Activated CD4-positive, alpha-beta memory T cell treated with anti-CD3 and anti-CD28 coated beads for 36 hours (primary cell): Measurements from ENCODE around the gene TCF4. TPM values are rescaled to one million over a fixed set of nuclear protein-coding genes. Genes with fewer than 3 reads are reported as not detected.

Experiments
- CTCF ChIA-PET: fragments of 350-600 bp; sonication (Branson Sonifier 250); formaldehyde crosslinking; loops from one replicate; lab custom pipeline; 2021; ENCODE audit warnings: antibody characterized with exemption, inconsistent platforms; lab: Charles Lee
- POLR2A ChIA-PET: fragments of 350-600 bp; sonication (Branson Sonifier 250); formaldehyde crosslinking; loops from one replicate; lab custom pipeline; 2021; ENCODE audit warnings: antibody characterized with exemption; lab: Charles Lee
- DNase-seq: peaks from one replicate; pipeline ENCODE4 v3.0.0-alpha.2; 2020
- H3K27ac Mint-ChIP-seq: one replicate; pipeline ENCODE4 v1.8.0; 2021; ENCODE audit warnings: mixed read lengths
- H3K27me3 Mint-ChIP-seq: one replicate; pipeline ENCODE4 v1.8.0; 2021; ENCODE audit warnings: mixed read lengths
- H3K36me3 Mint-ChIP-seq: one replicate; pipeline ENCODE4 v1.8.0; 2021; ENCODE audit warnings: mixed read lengths
- H3K4me1 Mint-ChIP-seq: one replicate; pipeline ENCODE4 v1.8.0; 2021; ENCODE audit warnings: low read depth, mixed read lengths
- H3K4me3 Mint-ChIP-seq: one replicate; pipeline ENCODE4 v1.8.0; 2021; ENCODE audit warnings: mild to moderate bottlenecking, mixed read lengths
- H3K9me3 Mint-ChIP-seq: one replicate; pipeline ENCODE4 v1.8.0; 2021; ENCODE audit warnings: mixed read lengths
- intact Hi-C: fragments of 100-400 bp; cut with micrococcal nuclease; formaldehyde crosslinking; loops from one replicate; pipeline ENCODE4 v1.15.1; 2023
- total RNA-seq, 2 experiments: library from RNA; stranded (reverse); gene quantifications; one replicate each; pipeline ENCODE4 v1.2.3, GENCODE V29; 2021

The TCF4 gene
- total RNA-seq, 2 experiments from 2014 or later: not detected

GRCh38 chr18:55286257-55286825 is 301.7 kb downstream of the TCF4 start:
- CTCF ChIA-PET: interaction anchor here (0.5 kb wide), 1 partner anchor 51 kb away, joined by 3 read pairs; no protein-coding TSS in a partner anchor
- H3K9me3 Mint-ChIP-seq: no peaks in the 10 kb centered on the region
- H3K4me1 Mint-ChIP-seq: no peaks in the 10 kb centered on the region
- H3K27me3 Mint-ChIP-seq: no peaks in the 10 kb centered on the region
- no peak for DNase-seq
- intact Hi-C loops: no loop called here
- H3K36me3 Mint-ChIP-seq: no peaks in the 10 kb centered on the region
- no peak overlapping the region for H3K4me3 Mint-ChIP-seq
- POLR2A ChIA-PET: no interaction called here
- no peak overlapping the region for H3K27ac Mint-ChIP-seq

- intact Hi-C loops: no loop called here
- no peak overlapping the region for H3K27ac Mint-ChIP-seq
- ChIA-PET POLR2A (no interaction called here), CTCF (no interaction called here)
- DNase-seq: no peak
- H3K9me3 Mint-ChIP-seq: no peaks in the 10 kb centered on the region
- H3K4me1 Mint-ChIP-seq: no peaks in the 10 kb centered on the region
- no peaks in the 10 kb centered on the region for H3K27me3 Mint-ChIP-seq
- H3K36me3 Mint-ChIP-seq: no peaks in the 10 kb centered on the region
- no peak overlapping the region for H3K4me3 Mint-ChIP-seq
These were observed 303.4 kb downstream of the TCF4 start for GRCh38 chr18:55284614-55285013.

DNA sequence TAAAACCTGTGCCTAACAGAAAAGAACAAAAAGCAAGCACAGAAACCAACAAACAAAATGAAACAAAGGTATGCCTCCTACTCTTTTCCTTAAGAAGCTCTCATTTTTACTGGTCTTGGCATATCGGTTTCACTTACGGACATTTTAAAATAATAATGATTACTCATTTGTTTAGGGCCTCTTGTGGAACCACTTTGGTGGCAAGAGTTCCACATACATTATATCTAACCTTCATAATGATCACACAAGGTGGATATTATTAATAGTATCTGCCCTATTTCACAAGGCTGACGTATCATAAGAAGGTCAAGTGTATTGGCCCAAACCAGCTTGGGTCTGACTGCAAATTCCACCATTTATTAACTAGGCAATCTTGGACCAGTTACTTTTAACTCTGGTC is 304.7 kb downstream of the TCF4 start:
- no peak overlapping the region for H3K27ac Mint-ChIP-seq
- ChIA-PET CTCF (interaction anchor here (1.8 kb wide), 1 partner anchor 49 kb away, joined by 4 read pairs; no protein-coding TSS in a partner anchor), POLR2A (no interaction called here)
- no peaks in the 10 kb centered on the region for H3K36me3 Mint-ChIP-seq
- H3K4me1 Mint-ChIP-seq: no peaks in the 10 kb centered on the region
- no peak overlapping the region for H3K4me3 Mint-ChIP-seq
- no peaks in the 10 kb centered on the region for H3K9me3 Mint-ChIP-seq
- no peaks in the 10 kb centered on the region for H3K27me3 Mint-ChIP-seq
- no peak for DNase-seq
- intact Hi-C loops: no loop called here

GRCh38 chr18:55280503-55280902 is 307.5 kb downstream of the TCF4 start:
- no peaks in the 10 kb centered on the region for H3K27me3 Mint-ChIP-seq
- H3K4me1 Mint-ChIP-seq: no peaks in the 10 kb centered on the region
- H3K36me3 Mint-ChIP-seq: no peaks in the 10 kb centered on the region

DNA sequence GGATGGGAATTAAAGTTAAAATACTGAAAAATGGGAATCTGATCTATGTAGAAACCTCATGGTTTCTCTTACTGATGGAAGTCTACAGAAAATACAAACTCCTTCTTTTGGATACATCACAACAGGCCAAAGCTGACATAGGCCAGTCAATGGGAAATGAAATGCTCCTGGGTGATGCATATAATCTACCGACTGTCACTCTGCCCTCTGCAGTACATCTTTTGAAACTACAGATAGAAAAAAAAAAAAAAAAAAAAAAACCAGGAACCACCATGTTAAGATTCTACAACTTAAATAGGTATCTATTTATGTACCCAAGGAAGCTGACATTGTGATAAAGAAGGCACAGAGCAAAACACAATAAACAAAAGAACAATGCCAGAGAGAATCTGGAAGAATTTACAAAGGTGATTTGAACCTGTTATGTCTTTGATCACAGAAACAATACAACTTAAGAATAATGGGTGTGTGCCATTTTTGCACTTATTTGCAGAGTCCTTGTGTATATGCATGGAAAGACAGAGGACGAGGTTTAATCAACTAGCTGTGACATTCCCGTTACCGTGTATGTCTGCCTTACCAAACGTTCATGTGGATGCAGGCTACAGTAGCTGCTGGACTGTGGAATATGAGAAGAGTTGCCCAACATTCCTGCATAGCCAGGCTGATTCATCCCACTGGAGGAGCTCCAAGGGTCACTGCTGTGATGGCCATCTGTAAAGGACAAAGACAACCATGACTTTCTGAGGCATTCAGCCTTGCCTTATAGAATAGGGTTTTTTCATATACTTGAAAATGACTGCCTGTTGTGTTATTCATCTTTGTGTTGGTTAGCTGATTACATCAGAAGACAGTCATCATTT is 312.7 kb downstream of the TCF4 start:
- no peak overlapping the region for H3K4me3 Mint-ChIP-seq
- H3K36me3 Mint-ChIP-seq: no peaks in the 10 kb centered on the region
- no peaks in the 10 kb centered on the region for H3K4me1 Mint-ChIP-seq
- POLR2A ChIA-PET: no interaction called here
- no peak overlapping the region for H3K27ac Mint-ChIP-seq
- CTCF ChIA-PET: interaction anchor here (2.6 kb wide), 1 partner anchor 41 kb away, joined by 12 read pairs; no protein-coding TSS in a partner anchor
- intact Hi-C loops: loop anchor here (1.0 kb wide), 1 partner anchor 41 kb away; no protein-coding TSS in a partner anchor
- no peaks in the 10 kb centered on the region for H3K27me3 Mint-ChIP-seq
- DNase-seq: no peak
- H3K9me3 Mint-ChIP-seq: no peaks in the 10 kb centered on the region

More at GRCh38 chr18:55280503-55280902, 307.5 kb downstream of the TCF4 start:
- ChIA-PET CTCF (no interaction called here), POLR2A (no interaction called here)
- Mint-ChIP-seq H3K9me3 (no peaks in the 10 kb centered on the region), H3K4me3 (no peak overlapping the region), H3K27ac (no peak overlapping the region)
- no peak for DNase-seq
- intact Hi-C loops: no loop called here

GRCh38 chr18:55272510-55273243 is 315.3 kb downstream of the TCF4 start:
- ChIA-PET POLR2A (no interaction called here), CTCF (no interaction called here)
- Mint-ChIP-seq H3K27me3 (no peaks in the 10 kb centered on the region), H3K27ac (no peak overlapping the region), H3K9me3 (no peaks in the 10 kb centered on the region), H3K4me3 (no peak overlapping the region), H3K4me1 (no peaks in the 10 kb centered on the region), H3K36me3 (no peaks in the 10 kb centered on the region)
- no peak for DNase-seq
- intact Hi-C loops: no loop called here

DNA sequence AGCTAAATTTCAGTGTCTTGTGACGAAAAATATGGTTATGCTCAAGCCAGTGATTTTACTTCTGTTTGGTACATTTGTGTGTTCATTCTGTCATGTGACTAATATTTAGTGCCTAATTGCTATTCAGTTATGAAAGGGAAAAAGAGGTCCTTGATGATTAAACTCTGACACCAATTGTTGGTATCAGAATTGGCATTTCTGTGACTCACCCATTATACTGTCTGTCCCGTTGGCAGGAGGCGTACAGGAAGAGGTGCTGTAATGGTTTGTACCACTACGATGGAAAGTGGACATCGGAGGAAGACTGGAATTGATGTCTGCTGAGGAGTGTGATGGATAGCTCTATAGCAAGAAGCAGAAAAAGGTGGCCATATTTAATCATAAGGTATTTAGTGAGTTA is 318.4 kb downstream of the TCF4 start:
- no peak overlapping the region for H3K4me3 Mint-ChIP-seq
- ChIA-PET CTCF (no interaction called here), POLR2A (no interaction called here)
- no peaks in the 10 kb centered on the region for H3K4me1 Mint-ChIP-seq
- H3K27ac Mint-ChIP-seq: no peak overlapping the region
- intact Hi-C loops: no loop called here
- no peak for DNase-seq
- H3K27me3 Mint-ChIP-seq: no peaks in the 10 kb centered on the region
- H3K9me3 Mint-ChIP-seq: no peaks in the 10 kb centered on the region
- no peaks in the 10 kb centered on the region for H3K36me3 Mint-ChIP-seq

DNA sequence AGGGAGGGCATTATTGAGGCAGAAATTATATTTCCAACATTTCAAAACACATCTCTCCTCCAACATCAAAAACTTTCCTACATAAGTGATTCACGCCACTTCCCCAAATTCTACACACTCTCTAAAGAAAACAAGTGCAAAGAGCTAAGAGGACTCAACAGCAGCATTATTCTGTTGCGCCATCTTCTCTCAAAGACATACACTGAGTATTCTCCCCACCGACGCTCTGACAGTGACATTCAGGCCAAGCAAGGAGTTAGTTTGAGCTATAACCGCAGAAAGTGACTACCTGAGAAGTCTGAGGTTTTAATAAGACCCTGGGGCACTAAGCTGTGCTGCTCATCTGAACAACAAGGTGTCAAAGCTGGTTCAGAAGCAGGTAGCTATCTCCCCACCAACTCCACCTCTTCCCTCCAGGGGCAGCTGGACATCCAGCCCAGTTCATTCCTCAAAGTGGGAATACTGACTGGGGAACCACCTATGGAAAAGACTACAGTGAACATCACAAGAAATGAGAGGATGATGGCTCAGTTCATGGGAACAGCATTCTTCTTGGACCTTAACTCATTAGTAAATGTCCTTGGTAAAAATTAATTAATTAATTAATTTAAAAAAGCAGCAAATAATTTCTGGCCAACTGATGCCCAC is 319.2 kb downstream of the TCF4 start:
- no peaks in the 10 kb centered on the region for H3K4me1 Mint-ChIP-seq
- intact Hi-C loops: no loop called here
- DNase-seq: no peak
- H3K27me3 Mint-ChIP-seq: no peaks in the 10 kb centered on the region
- H3K27ac Mint-ChIP-seq: no peak overlapping the region
- no peaks in the 10 kb centered on the region for H3K36me3 Mint-ChIP-seq
- H3K9me3 Mint-ChIP-seq: no peaks in the 10 kb centered on the region
- no peak overlapping the region for H3K4me3 Mint-ChIP-seq
- ChIA-PET POLR2A (no interaction called here), CTCF (no interaction called here)

GRCh38 chr18:55268151-55268601 is 319.8 kb downstream of the TCF4 start:
- Mint-ChIP-seq H3K4me1 (no peaks in the 10 kb centered on the region), H3K27ac (no peak overlapping the region), H3K9me3 (no peaks in the 10 kb centered on the region), H3K27me3 (no peaks in the 10 kb centered on the region), H3K4me3 (no peak overlapping the region), H3K36me3 (no peaks in the 10 kb centered on the region)
- CTCF ChIA-PET: no interaction called here
- no peak for DNase-seq
- POLR2A ChIA-PET: no interaction called here
- intact Hi-C loops: no loop called here

DNA sequence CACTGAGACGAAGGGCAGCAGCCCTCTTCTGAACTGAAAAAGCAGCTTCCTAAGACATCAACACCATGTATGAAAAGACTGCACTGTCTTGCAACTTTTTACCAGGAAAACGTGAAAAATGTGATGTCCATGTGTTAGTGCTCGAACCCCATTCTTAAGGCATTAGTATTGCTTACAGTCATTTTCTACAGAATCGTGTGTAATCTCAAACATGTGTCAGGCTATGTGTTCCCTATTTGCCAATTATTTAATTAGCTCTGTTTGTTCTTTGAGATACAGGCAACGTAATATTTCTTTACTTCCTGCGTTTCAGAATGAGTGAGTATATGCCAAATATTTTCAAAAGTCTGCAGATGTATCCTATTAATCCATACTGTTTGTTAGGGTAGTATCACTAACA is 321.0 kb downstream of the TCF4 start:
- ChIA-PET CTCF (interaction anchor here (0.5 to 1.0 kb wide), 2 partner anchors 28 to 91 kb away, joined by 3 read pairs; no protein-coding TSS in a partner anchor), POLR2A (no interaction called here)
- Mint-ChIP-seq H3K27me3 (no peaks in the 10 kb centered on the region), H3K27ac (no peak overlapping the region), H3K9me3 (no peaks in the 10 kb centered on the region), H3K4me1 (no peaks in the 10 kb centered on the region), H3K36me3 (no peaks in the 10 kb centered on the region), H3K4me3 (no peak overlapping the region)
- no peak for DNase-seq
- intact Hi-C loops: no loop called here

DNA sequence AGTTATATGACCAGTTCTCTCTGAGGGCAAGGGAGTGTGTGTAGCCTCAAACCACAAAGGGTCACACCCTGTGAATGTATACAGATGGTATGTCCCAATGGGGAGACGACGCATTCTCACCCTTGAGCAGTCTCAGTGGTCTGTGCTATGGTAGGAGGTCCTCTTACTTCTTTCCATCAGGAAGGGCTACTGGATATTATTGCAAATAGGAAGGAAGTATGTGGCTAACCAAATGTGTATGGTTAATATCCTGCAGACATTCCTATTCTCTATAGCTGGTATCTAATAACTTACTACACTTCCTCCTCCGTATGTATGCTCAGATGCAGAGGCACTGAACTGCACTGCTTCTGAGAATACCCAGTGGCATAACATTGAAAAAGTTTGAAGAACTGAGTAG is 322.0 kb downstream of the TCF4 start:
- ChIA-PET CTCF (no interaction called here), POLR2A (no interaction called here)
- no peaks in the 10 kb centered on the region for H3K9me3 Mint-ChIP-seq
- DNase-seq: no peak
- no peaks in the 10 kb centered on the region for H3K36me3 Mint-ChIP-seq
- no peak overlapping the region for H3K4me3 Mint-ChIP-seq
- H3K27ac Mint-ChIP-seq: no peak overlapping the region
- intact Hi-C loops: no loop called here
- no peaks in the 10 kb centered on the region for H3K27me3 Mint-ChIP-seq
- no peaks in the 10 kb centered on the region for H3K4me1 Mint-ChIP-seq
